Activated CD8-positive, alpha-beta memory T cell treated with anti-CD3 and anti-CD28 coated beads for 1 hour (primary cell): ENCODE results near the gene ARL6IP6.
"Not testable (repeated sequence)": the region's sequence is repeated elsewhere in the genome, so short reads cannot be mapped to it uniquely, and the experiment has no call there.

ENCODE experiments used
- DNase-seq, 2 donors: peaks; one replicate each; pipeline ENCODE4 v3.0.0-alpha.2; 2020; ENCODE audit warnings: low read depth in 1 of 2; ENCODE audit errors: extremely low read depth in 1 of 2

ARL6IP6 gene

DNA sequence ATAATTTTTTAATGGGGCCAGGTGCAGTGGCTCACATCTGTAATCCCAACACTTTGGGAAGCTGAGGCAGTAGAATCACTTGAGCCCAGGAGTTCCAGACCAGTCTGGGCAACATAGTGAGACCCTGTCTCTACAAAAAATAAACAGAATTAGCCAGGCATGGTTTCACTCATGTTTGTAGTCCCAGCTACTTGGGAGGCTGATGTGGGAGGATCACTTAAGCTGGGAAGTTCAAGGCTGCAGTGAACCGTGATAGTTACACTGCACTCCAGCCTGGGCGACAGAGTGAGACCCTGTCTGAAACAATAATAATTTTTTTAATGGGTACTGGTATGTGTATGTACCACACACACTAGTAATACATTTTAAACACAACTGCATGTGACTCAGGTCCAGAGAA, 2.4 kb downstream of the ARL6IP6 start:
- DNase-seq, result no peak

DNA sequence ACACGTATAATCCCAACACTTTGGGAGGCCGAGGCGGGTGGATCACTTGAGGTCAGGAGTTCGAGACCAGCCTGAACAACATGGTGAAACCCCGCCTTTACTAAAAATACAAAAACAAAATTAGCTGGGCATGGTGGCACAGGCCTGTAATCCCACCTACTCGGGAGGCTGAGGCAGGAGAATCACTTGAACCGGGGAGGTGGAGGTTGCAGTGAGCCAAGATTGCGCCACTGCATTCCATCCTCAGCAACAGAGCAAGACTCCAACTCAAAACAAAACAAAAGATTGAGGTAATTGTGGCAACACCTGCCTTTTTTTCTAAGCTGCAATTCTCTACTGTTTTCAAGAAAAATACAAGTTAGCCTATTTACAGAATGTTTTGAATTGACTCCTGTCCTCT, 4.2 kb downstream of the ARL6IP6 start:
- DNase-seq, result not testable (repeated sequence)

DNA sequence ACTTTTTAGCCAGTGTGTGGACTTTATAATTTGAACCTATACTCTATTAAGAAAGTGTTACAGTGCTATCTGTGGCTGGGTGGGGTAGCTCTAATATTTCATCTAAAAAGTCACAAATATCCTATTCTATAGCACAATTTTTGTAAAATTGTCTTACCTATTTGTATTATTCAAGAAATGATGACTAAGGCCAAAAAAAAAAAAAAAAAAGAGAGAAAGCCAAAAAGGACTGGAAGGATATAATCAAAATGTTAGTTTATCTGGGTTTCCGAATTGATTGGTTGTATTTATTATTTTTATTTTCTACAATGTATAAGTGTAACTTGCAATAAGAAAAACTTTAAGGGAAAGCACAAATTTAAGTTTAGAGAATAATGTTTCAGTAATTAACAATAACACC, 5.5 kb downstream of the ARL6IP6 start:
- DNase-seq, result no peak

DNA sequence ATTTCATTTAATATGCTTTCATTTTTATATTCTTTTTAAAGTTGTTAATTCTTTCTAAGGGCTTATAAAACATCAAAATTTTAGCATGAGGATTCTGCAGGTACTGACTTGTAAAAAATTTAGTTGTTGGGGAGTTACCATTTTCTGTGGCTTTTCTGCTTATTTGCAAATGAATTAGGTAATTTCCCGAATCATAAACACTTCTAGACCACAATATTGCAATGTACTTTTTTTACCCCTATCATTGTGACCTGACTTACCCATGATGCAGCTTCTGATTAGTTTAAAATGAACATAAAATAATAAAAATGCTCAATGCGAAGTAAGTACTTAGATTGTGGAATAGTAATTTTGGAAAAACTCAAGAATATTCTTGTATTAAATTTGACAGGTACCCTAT, 11.4 kb downstream of the ARL6IP6 start:
- no peak for DNase-seq

DNA sequence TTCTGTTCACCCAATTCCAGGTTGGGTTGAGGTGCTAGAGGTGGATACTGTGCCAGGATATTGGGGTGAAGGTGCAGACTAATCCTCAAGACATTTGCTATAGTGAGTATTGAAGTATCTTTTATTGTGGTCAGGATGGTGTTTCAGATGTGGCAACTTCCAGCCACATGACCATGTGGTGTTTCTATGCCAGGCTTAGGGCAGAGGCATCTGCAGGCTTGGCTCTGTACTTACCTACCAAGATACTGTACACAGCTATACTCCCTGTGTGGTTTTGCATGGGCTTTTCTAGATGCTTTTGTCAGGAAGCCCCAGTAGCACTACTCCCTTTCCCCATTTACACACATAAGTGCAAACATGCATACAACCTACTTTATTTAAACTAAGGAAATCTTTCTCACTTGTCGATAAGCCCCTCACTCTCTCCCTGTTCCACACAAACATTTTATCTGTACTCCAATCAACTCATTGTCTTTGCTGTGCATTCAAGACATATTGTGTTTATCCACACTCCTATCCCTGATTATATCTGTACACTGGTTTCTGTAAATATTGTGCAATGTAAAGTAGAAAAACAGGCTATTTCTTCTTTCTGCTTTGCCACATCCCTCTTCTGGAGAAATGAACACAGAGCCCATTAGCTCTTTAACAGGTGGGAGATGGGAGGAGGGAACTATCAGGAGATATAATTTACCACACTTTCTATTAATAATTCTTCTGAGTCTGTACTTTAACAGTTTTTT, 12.3 kb downstream of the ARL6IP6 start:
- DNase-seq, result peak in 1 of 2 donors; percentile 6

DNA sequence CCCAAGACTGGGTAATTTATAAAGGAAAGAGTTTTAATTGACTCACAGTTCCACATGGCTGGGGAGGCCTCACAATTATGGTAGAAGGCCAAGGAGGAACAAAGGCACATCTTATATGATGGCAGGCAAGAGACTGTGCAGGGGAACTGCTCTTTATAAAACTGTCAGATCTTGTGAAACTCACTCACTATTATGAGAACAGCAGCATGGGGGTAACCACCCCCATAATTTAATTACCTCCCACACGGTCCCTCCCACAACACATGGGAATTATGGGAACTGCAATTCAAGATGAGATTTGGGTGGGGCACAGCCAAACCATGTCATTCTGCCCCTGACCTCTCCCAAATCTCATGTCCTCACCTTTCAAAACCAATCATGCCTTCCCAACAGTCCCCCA, 19.1 kb downstream of the ARL6IP6 start:
- DNase-seq, result not testable (repeated sequence)

DNA sequence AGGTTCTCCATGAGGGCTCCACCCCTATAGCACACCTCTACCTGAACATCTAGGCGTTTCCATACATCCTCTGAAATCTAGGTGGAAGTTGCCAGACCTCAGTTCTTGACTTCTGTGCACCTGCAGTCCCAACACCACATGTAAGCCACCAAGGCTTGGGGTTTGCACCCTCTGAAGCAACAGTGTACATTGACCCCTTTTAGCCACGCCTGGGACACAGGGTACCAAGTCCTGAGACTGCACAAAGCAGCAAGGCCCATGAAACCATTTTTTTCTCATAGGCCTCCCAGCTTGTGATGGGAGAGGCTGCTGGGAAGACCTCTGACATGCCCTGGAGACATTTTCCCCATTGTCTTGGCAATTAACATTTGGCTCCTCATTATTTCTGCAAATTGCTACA, 20.0 kb downstream of the ARL6IP6 start:
- DNase-seq, result no peak

DNA sequence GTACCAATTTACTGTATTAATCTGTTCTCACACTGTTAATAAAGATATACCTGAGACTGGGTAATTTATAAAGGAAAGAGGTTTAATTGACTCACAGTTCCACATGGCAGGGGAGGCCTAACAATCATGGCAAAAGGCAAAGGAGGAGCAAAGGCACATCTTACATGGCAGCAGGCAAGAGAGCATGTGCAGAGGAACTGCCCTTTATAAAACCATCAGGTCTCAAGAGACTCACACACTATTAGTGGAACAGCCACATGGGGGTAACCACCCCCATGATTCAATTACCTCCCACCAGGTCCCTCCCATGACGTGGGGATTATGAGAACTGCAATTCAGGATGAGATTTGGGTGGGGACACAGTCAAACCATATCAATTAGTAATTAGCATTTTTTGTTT, 21.3 kb downstream of the ARL6IP6 start:
- not testable (repeated sequence) for DNase-seq

DNA sequence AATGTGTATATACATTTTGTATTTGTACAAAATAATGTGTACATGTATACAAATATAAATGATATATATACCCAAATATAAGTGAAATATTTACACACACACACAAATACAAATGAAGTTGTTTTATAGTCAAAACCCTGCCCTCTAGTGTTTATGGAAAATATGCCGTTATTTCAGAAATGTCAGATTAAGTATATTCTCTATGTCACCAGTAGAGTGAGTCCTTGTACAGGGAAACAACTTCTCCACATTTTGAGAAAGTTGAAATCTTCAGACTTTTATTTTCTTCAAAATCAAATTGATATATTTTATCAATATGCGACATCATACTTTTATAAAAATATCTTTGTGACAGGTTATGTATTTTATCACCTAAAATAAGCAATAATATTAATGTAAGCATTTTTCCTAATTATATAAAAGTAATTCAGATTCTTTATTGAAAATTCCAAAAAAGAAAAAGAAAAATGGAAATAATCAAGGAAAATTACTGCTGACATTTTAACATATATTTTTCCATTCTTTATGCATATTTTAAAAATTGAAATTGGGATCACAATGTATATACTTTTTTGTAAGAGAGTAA, 22.4 kb downstream of the ARL6IP6 start:
- DNase-seq, result no peak

DNA sequence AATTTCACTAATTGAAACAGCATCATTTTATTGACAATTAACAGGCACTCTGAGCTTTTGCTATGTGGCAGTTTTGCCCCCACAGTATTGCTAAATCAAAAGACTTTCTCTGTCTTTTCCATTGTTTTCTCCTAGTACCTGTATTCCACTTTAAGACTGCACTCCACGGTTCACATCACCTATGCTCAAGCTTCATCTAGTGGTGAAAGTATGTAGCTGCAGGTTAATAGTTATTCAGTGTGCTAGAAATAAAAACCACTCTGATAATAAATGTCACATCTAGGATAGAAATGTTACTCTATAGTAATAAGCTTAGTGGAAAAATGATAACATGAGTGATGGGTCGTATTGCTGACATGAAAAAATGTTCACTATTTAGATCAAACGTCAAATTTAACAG, 24.6 kb downstream of the ARL6IP6 start:
- no peak for DNase-seq

DNA sequence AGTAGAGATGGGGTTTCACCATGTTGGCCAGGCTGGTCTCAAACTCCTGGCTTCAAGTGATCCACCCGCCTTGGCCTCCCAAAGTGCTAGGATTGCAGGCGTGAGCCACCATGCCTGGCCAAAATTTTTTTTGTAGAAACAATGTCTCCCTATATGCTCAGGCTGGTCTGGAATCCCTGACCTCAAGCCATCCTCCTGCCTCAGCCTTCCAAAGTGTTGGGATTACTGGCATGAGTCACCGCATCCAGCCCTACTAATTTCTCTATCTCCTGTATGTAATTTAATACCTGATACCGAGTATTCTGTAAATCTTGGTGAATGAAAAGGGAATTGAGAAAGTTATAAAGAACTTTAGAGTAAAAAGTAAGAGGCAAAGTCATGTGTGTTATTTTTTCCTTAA, 29.3 kb downstream of the ARL6IP6 start:
- not testable (repeated sequence) for DNase-seq

DNA sequence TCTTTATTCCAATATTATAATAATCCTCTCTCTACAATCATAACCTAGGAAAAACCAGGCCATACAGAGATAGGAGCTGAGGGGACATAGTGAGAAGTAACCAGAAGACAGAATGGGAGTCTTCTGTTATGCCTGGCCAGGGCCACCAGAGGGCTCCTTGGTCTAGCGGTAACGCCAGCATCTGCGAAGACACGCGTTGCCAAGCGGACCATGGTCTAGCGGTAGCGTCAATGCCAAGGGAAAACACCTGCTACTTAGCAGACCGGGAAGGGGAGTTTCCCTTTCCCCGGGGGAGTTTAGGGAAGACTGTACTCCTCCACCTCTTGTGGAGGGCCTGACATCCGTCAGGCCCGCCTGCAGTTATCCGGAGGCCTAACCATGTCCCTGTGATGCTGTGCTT, 36.6 kb downstream of the ARL6IP6 start:
- no peak for DNase-seq

DNA sequence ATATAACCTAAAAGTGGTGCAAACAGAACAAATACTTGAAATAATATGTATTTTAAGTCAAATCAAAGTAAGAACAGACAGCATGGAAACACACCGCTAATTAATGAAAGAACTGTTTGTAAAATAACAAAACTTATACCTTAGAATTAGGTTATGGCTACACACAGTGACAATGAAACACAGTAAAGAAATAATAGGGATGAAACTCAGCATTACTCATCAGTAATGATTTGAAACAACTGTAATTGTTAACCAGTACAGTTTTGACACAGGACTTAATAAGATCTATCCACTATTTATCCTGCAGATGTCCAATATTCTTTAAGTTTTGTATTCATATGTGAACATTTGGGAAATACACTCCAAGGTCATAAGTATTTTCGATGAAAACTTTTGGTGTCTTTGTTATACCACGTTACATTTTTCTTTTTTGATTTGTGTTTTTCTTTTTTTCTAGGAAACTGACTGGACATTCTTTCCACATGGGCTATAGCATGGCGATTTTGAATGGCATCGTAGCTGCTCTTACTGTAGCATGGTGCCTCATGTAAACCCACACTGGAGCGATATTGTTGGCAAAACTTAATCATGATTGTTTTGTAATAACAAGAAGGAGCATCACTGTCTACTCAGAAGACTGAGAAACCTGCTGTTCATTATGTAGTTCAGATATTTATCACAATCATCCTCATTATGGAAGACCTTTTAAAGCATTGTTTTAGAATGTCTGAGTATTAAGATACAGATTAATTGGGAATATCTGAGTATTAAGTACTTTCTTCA, 41.1 kb downstream of the ARL6IP6 start:
- DNase-seq, result no peak

DNA sequence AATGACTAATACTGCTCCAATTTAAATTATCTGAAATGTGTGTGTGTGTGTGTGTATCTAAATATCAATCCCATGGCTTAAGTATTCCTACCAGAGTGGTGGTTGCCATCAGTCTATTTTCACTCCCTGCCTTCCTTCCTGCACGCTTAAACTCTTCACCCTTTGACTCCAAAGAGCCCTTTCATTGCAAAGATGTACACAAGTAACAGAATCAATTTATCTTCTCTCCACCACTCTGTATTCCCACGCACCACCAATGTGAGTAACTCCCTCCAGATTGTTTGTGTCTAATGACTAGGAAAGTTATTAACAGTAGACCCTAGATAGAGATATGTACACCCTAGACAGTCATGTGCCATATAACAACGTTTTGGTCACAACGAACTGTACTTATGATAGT, 42.8 kb downstream of the ARL6IP6 start:
- no peak for DNase-seq

DNA sequence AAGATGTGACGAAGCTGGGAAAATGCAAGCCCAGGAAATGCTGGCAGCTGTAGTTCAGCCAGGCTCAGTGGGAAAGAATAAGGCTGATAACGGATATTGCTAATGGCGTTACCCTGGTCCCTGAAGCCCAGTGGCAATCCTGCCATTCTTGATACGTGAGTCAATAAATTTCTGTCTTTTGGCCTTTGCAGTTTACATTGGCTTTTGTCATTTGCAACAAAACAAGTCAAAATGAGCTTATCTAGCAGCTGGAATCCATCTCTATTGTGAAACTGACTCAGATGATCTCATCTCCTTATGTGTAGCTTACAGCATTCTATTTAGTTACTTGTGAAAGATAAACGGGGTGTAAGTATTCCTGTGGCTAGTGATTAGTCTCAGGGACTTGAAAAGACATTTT, 43.8 kb downstream of the ARL6IP6 start:
- DNase-seq, result no peak

DNA sequence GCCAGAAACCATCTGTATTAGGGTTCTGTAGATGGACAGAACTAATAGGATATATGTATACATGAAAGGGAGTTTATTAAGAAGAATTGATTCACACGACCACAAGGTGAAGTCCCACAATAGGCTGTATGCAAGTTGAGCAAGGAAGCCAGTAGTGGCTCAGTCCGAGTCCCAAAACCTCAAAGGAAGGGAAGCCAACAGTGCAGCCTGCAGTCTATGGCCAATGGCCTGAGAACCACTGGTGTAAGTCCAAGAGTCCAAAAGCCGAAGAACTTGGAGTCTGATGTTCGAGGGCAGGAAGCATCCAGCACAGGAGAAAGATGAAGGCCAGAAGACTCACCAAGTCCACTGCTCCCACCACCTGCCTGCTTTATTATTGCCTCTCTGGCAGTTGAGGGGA, 44.8 kb downstream of the ARL6IP6 start:
- not testable (repeated sequence) for DNase-seq

DNA sequence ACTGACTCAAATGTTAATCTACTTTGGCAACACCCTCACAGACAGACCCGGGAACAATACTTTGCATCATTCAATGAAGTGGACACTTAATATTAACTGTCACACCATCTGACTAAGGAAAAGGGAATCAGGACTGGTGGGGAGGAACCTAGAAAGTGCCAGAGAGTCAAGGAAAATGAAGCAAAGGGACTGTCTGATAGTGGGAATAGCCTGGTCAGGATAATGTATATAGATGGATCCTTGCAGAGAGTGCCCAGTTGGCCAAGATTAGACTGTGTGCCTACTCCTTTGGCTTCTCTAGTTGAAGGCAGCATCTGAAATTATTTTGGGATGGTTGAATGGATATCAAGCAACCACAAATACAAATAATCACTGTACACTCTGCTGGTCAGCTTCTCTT, 45.2 kb downstream of the ARL6IP6 start:
- no peak for DNase-seq

DNA sequence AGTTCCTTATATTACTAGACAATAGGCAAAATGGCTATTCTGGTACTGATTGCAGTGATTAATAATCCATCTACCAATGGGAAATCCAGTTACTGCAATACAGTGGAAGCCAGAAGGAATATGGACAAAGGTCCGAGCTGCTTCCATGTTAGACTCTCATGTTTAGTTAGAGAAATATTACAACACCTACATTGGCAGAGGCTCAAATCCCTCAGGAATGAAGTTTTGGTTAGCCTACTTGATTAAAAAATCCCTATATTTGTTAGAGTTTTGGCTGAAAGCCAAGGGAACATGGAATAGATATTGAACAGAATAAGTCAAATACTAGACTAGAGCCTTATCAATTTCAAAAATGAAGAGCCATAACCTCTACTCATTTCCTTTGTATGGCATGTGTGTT, 48.5 kb downstream of the ARL6IP6 start:
- DNase-seq, result no peak

DNA sequence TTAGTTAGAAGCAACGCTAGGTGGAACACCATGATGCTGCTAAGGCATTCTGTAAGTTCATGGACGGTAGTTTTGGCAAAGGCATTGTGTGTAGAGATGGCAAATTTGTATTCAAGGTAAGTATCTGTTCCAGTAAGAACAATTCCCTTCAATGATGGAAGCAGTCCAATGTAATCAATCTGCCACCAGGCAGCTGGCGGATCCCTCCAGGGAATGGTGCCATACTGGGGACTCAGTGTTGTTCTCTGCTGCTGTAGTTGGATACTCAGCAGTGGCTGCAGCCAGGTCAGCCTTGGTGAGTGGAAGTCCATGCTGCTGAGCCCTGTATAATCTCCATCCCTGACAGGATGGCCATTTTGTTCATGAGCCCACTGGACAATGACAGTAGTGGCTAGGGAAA, 62.8 kb downstream of the ARL6IP6 start:
- DNase-seq, result no peak

DNA sequence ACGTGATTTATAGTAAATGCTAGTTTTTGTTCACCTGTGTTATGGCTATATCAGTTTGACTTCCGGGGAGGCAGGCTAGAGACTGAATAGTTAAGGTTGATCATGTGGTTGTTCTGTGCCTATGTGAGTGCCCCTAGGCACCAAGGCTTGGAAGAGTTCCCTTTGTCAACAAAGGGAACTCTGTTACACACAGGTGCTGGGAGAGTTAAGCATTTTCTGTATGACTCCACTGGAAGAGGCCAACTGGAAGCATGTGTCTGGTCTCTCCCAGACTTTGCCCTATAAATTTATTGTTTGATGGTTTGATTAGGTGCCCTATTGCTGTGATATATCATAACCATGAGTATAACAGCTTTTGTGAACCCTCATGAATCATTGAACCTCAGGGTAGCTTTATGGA, 63.8 kb downstream of the ARL6IP6 start:
- no peak for DNase-seq

DNA sequence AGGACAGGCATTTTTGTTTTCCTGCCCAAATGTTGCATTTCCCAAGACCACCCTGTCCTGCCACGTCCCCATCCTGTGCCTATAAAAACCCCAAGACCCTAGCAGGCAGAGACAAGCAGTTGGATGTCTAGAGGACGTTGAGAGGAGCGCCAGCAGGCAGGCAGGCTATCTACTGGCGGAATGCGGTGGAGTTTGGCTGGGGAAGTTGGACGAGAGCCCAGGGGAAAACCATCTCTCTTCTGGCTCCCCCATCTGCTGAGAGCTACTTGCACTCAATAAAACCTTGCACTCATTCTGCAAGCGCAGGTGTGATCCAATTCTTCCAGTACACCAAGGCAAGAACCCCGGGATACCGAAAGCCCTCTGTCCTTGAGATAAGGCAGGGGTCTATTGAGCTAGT, 72.5 kb downstream of the ARL6IP6 start:
- DNase-seq, result no peak

DNA sequence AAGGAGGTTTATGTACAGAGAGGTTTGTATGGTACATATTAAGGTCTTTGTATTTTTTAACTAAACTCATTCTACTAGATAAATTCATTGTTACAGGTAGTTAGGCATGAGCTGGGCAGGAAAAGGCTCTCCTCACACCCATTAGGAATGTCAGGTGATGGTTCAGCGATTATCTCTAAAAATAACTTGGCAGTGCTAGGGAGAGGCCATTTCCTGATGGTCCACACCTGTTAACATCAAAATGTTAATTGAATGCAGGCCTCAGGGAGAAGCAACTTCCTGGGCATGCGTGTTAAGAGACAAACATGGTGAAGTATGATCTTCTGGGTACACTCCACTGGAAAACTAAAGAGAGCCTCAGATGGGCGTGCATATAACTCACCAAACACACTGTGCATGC, 73.6 kb downstream of the ARL6IP6 start:
- DNase-seq, result no peak
